H9 (cell line): ENCODE data around the gene ADCK2. TPM values are rescaled to one million over a fixed set of nuclear protein-coding genes. Genes with fewer than 3 reads are reported as not detected.

Source experiments
- DNase-seq: peaks from one replicate; pipeline ENCODE4 v3.0.0-alpha.2; 2017
- H2AFZ ChIP-seq: one replicate; pipeline ENCODE4 v1.6.1; 2013; ENCODE audit warnings: mild to moderate bottlenecking, low read length, control low read depth, moderate library complexity
- H2AK5ac ChIP-seq: 2 replicates; pipeline ENCODE4 v1.6.1; 2013; ENCODE audit warnings: low read length, control low read depth, mixed read lengths; ENCODE audit not compliant: insufficient read length
- H2BK120ac ChIP-seq: one replicate; pipeline ENCODE4 v1.6.1; 2013; ENCODE audit warnings: low read depth, mild to moderate bottlenecking, low read length, control low read depth, inconsistent platforms; ENCODE audit not compliant: poor library complexity, severe bottlenecking
- H2BK12ac ChIP-seq: 2 replicates; pipeline ENCODE4 v1.6.1; 2013; ENCODE audit warnings: low read length, control low read depth, mixed read lengths, low read depth; ENCODE audit not compliant: insufficient read length
- H2BK15ac ChIP-seq: 2 replicates; pipeline ENCODE4 v1.6.1; 2013; ENCODE audit warnings: low read depth, low read length, control low read depth
- H2BK20ac ChIP-seq: one replicate; pipeline ENCODE4 v1.6.1; 2013; ENCODE audit warnings: low read depth, mild to moderate bottlenecking, low read length, control low read depth, inconsistent platforms; ENCODE audit not compliant: poor library complexity, severe bottlenecking
- H2BK5ac ChIP-seq: 2 replicates; pipeline ENCODE4 v1.6.1; 2013; ENCODE audit warnings: low read length, control low read depth, mixed read lengths; ENCODE audit not compliant: insufficient read length
- H3K14ac ChIP-seq: 2 replicates; pipeline ENCODE4 v1.6.1; 2013; ENCODE audit warnings: low read length, control low read depth; ENCODE audit not compliant: insufficient read depth
- H3K18ac ChIP-seq: 2 replicates; pipeline ENCODE4 v1.6.1; 2013; ENCODE audit warnings: low read depth, mild to moderate bottlenecking, mixed read lengths, low read length, control low read depth; ENCODE audit not compliant: insufficient read length
- H3K23ac ChIP-seq: 2 replicates; pipeline ENCODE4 v1.6.1; 2013; ENCODE audit warnings: low read length, control low read depth, mixed read lengths, low read depth; ENCODE audit not compliant: insufficient read length
- H3K23me2 ChIP-seq: 2 replicates; pipeline ENCODE4 v1.6.1; 2013; ENCODE audit warnings: low read depth, mild to moderate bottlenecking, mixed read lengths, low read length, control low read depth; ENCODE audit not compliant: insufficient read length, poor library complexity, severe bottlenecking
- H3K27ac ChIP-seq: 2 replicates; pipeline ENCODE4 v1.5.1; 2013; ENCODE audit warnings: low read length, control low read depth, mixed read lengths, low read depth; ENCODE audit not compliant: insufficient read length
- H3K27me3 ChIP-seq: 2 replicates; pipeline ENCODE4 v1.6.1; 2013; ENCODE audit warnings: low read length, control low read depth, inconsistent platforms; ENCODE audit not compliant: insufficient read depth
- H3K4ac ChIP-seq: 2 replicates; pipeline ENCODE4 v1.6.1; 2013; ENCODE audit warnings: low read depth, mild to moderate bottlenecking, control low read depth, inconsistent platforms, low read length, moderate library complexity
- H3K4me1 ChIP-seq: 2 replicates; pipeline ENCODE4 v1.6.1; 2013; ENCODE audit warnings: low read length, control low read depth, inconsistent platforms; ENCODE audit not compliant: insufficient read depth
- H3K4me2 ChIP-seq: 2 replicates; pipeline ENCODE4 v1.6.1; 2013; ENCODE audit warnings: low read length, control low read depth, mixed read lengths; ENCODE audit not compliant: insufficient read length, insufficient read depth
- H3K56ac ChIP-seq: 2 replicates; pipeline ENCODE4 v1.6.1; 2013; ENCODE audit warnings: low read depth, mild to moderate bottlenecking, mixed read lengths, low read length, control low read depth; ENCODE audit not compliant: insufficient read length
- H3K79me1 ChIP-seq: 2 replicates; pipeline ENCODE4 v1.6.1; 2013; ENCODE audit warnings: low read depth, mild to moderate bottlenecking, moderate library complexity, low read length, control low read depth, inconsistent platforms; ENCODE audit not compliant: insufficient read depth, poor library complexity, severe bottlenecking
- H3K79me2 ChIP-seq: 2 replicates; pipeline ENCODE4 v1.6.1; 2013; ENCODE audit warnings: low read length, control low read depth, inconsistent platforms; ENCODE audit not compliant: insufficient read depth
- H3K9ac ChIP-seq: 2 replicates; pipeline ENCODE4 v1.6.1; 2013; ENCODE audit warnings: low read length, control low read depth, mixed read lengths; ENCODE audit not compliant: insufficient read length; ENCODE audit errors: extremely low read depth
- H3K9me3 ChIP-seq: one replicate; pipeline ENCODE4 v1.6.1; 2013; ENCODE audit warnings: low read depth, low read length, inconsistent platforms; ENCODE audit not compliant: control insufficient read depth
- H3T11ph ChIP-seq: one replicate; pipeline ENCODE4 v1.6.1; 2013; ENCODE audit warnings: mild to moderate bottlenecking, low read length, control low read depth, inconsistent platforms
- H4K20me1 ChIP-seq: one replicate; pipeline ENCODE4 v1.6.1; 2013; ENCODE audit not compliant: control insufficient read depth, insufficient read length, insufficient read depth
- H4K5ac ChIP-seq: 2 replicates; pipeline ENCODE4 v1.6.1; 2013; ENCODE audit warnings: low read depth, mild to moderate bottlenecking, mixed read lengths, low read length, control low read depth; ENCODE audit not compliant: insufficient read length
- H4K8ac ChIP-seq: replicated peaks from 2 replicates; pipeline ENCODE4 v1.6.1; 2013; ENCODE audit warnings: low read length, control low read depth, mixed read lengths, low read depth; ENCODE audit not compliant: insufficient read length
- H4K91ac ChIP-seq: 2 replicates; pipeline ENCODE4 v1.6.1; 2013; ENCODE audit warnings: low read depth, mild to moderate bottlenecking, moderate library complexity, mixed read lengths, low read length, control low read depth; ENCODE audit not compliant: insufficient read length
- H3K27ac Mint-ChIP-seq, 3 experiments: 2 replicates in 2 of 3; 3 replicates in 1 of 3; pipeline ENCODE4 v1.8.0; 2020 to 2021; ENCODE audit warnings: mixed read lengths in 3 of 3, mild to moderate bottlenecking in 1 of 3, moderate library complexity in 1 of 3
- H3K27me3 Mint-ChIP-seq: 2 replicates; pipeline ENCODE4 v1.8.0; 2021; ENCODE audit warnings: low read depth, mild to moderate bottlenecking, moderate library complexity, mixed read lengths
- H3K36me3 Mint-ChIP-seq, 3 experiments: 2 replicates in 2 of 3; 3 replicates in 1 of 3; pipeline ENCODE4 v1.8.0; 2020 to 2021; ENCODE audit warnings: low read depth in 3 of 3, mixed read lengths in 3 of 3; ENCODE audit not compliant: insufficient read depth in 1 of 3
- H3K4me1 Mint-ChIP-seq, 2 experiments: 2 replicates each; pipeline ENCODE4 v1.8.0; 2020; ENCODE audit warnings: mixed read lengths in 2 of 2
- H3K4me3 Mint-ChIP-seq, 2 experiments: 2 replicates in 1 of 2; 3 replicates in 1 of 2; pipeline ENCODE4 v1.8.0; 2020 to 2021; ENCODE audit warnings: mild to moderate bottlenecking in 2 of 2, mixed read lengths in 2 of 2, moderate library complexity in 1 of 2
- H3K9me3 Mint-ChIP-seq, 2 experiments: 2 replicates in 1 of 2; 3 replicates in 1 of 2; pipeline ENCODE4 v1.8.0; 2020; ENCODE audit warnings: mild to moderate bottlenecking in 2 of 2, mixed read lengths in 2 of 2, moderate library complexity in 1 of 2
- WGBS: extraction: QIAGEN DNeasy Blood & Tissue Kit; methylation state at CpG from one replicate; pipeline ENCODE4 v1.1.7; 2013; ENCODE audit warnings: missing lambda C conversion rate, low lambda C conversion rate, mixed read lengths; ENCODE audit not compliant: insufficient read length; ENCODE audit errors: extremely low coverage; 5-methylcytosine and 5-hydroxymethylcytosine counted together
- total RNA-seq: library from RNA; stranded (reverse); gene quantifications from 2 replicates; pipeline ENCODE4 v1.2.1, GENCODE V29; 2021
- TF ChIP-seq, protein P1 (sequence below): fragments of 200-600 bp; sonication (generic); conservative IDR thresholded peaks from 3 replicates; pipeline ENCODE4 v1.8.0; 2021; ENCODE audit warnings: antibody characterized with exemption, mild to moderate bottlenecking

Gene ADCK2
- total RNA-seq, 1 experiment from 2014 or later = 12.4 TPM

DNA sequence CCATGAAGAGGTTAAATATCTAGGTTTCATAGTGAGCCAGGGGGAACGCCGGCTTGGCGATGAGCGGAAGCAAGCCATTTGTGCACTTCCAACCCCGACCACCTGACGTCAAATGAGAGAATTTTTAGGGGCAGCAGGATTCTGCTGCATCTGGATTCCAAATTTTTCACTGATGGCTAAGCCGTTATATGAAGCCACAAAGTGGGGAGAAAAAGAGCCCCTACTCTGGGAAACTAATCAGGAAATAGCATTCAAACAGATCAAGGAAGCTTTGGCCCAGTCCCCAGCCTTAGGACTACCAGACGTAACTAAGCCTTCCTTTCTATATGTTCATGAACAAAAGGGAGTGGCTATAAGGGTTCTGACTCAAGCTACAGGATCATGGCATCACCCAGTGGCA, 12.9 kb upstream of the ADCK2 start:
- H3K14ac ChIP-seq = no peak overlapping the region
- H2BK5ac ChIP-seq = no peak overlapping the region
- no peak overlapping the region for H3K4me2 ChIP-seq
- no peak overlapping the region for H3K9ac ChIP-seq
- H4K91ac ChIP-seq = no peak overlapping the region
- no peaks in the 10 kb centered on the region for H3K79me2 ChIP-seq
- H3K27me3 ChIP-seq = no peaks in the 10 kb centered on the region
- no peak overlapping the region for H2BK120ac ChIP-seq
- no peak overlapping the region for H3K27ac ChIP-seq
- no peak overlapping the region for H2BK20ac ChIP-seq
- H3K56ac ChIP-seq = no peak overlapping the region
- H2AK5ac ChIP-seq = no peak overlapping the region
- no peaks in the 10 kb centered on the region for H4K20me1 ChIP-seq
- H2AFZ ChIP-seq = no peak overlapping the region
- H3T11ph ChIP-seq = no peak overlapping the region
- no peak overlapping the region for H3K4me3 Mint-ChIP-seq
- H3K9me3 ChIP-seq = no peaks in the 10 kb centered on the region
- no peak overlapping the region for H2BK15ac ChIP-seq
- H3K9me3 Mint-ChIP-seq = peaks cover 2 to 3% of the 10 kb centered on the region in 2 experiments; a peak in 2 of 5 replicates
- no peak for DNase-seq
- H3K4ac ChIP-seq = no peak overlapping the region
- no peak overlapping the region for H4K8ac ChIP-seq
- H2BK12ac ChIP-seq = no peak overlapping the region
- peaks cover 2% of the 10 kb centered on the region; the same call in 1 of the 2 replicates for H3K4me1 ChIP-seq
- no peaks in the 10 kb centered on the region for H3K23me2 ChIP-seq
- TF ChIP-seq, protein P1, sequence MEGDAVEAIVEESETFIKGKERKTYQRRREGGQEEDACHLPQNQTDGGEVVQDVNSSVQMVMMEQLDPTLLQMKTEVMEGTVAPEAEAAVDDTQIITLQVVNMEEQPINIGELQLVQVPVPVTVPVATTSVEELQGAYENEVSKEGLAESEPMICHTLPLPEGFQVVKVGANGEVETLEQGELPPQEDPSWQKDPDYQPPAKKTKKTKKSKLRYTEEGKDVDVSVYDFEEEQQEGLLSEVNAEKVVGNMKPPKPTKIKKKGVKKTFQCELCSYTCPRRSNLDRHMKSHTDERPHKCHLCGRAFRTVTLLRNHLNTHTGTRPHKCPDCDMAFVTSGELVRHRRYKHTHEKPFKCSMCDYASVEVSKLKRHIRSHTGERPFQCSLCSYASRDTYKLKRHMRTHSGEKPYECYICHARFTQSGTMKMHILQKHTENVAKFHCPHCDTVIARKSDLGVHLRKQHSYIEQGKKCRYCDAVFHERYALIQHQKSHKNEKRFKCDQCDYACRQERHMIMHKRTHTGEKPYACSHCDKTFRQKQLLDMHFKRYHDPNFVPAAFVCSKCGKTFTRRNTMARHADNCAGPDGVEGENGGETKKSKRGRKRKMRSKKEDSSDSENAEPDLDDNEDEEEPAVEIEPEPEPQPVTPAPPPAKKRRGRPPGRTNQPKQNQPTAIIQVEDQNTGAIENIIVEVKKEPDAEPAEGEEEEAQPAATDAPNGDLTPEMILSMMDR = no peak
- H4K5ac ChIP-seq = no peak overlapping the region
- H3K18ac ChIP-seq = no peak overlapping the region
- H3K27me3 Mint-ChIP-seq = peaks cover 5% of the 10 kb centered on the region; the same call in 1 of the 2 replicates
- peaks cover 6 to 12% of the 10 kb centered on the region in 2 experiments; a peak in 3 of 4 replicates for H3K4me1 Mint-ChIP-seq
- H3K27ac Mint-ChIP-seq = no peak overlapping the region
- H3K23ac ChIP-seq = no peak overlapping the region
- no peaks in the 10 kb centered on the region for H3K36me3 Mint-ChIP-seq
- WGBS = no CpG with 5 or more reads among the region's 8 CpGs
- H3K79me1 ChIP-seq = no peaks in the 10 kb centered on the region
